C4-2B (cell line): ENCODE results near the gene IGLON5.

Experiments used
- H3K27ac ChIP-seq: fragments of 450-650 bp; 2 replicates; pipeline ENCODE4 v1.5.1; 2017
- ZFX ChIP-seq: fragments of 450-650 bp; IDR thresholded peaks from 2 replicates; pipeline ENCODE4 v1.6.1; 2017
- TF ChIP-seq, protein P1 (sequence below): fragments of 450-650 bp; conservative IDR thresholded peaks from 2 replicates; pipeline ENCODE4 v1.5.1; 2017; ENCODE audit warnings: mild to moderate bottlenecking

Gene IGLON5

DNA sequence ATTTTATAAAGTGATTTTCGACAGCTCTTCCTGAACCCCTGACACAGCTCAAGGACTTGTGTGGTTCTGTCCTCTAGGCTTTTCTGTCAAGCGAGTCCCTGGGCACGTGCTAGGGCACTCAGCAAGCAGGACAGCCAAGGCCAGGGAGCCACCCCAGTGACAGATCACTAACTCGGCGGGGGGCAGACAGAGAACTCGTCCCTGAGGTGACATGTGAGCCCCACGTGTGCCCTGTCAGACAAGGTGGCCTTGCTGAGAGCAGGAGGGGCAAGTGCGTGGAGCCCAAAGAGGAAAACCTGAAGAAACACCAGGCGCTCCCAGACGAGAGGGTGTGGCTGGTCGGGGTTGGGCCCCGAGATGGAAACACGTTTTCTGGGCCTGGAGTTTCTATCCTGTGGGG is 49.8 kb downstream of the IGLON5 start:
- no peak overlapping the region for H3K27ac ChIP-seq
- no peak for TF ChIP-seq ZFX
- TF ChIP-seq, protein P1, sequence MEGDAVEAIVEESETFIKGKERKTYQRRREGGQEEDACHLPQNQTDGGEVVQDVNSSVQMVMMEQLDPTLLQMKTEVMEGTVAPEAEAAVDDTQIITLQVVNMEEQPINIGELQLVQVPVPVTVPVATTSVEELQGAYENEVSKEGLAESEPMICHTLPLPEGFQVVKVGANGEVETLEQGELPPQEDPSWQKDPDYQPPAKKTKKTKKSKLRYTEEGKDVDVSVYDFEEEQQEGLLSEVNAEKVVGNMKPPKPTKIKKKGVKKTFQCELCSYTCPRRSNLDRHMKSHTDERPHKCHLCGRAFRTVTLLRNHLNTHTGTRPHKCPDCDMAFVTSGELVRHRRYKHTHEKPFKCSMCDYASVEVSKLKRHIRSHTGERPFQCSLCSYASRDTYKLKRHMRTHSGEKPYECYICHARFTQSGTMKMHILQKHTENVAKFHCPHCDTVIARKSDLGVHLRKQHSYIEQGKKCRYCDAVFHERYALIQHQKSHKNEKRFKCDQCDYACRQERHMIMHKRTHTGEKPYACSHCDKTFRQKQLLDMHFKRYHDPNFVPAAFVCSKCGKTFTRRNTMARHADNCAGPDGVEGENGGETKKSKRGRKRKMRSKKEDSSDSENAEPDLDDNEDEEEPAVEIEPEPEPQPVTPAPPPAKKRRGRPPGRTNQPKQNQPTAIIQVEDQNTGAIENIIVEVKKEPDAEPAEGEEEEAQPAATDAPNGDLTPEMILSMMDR, result no peak

DNA sequence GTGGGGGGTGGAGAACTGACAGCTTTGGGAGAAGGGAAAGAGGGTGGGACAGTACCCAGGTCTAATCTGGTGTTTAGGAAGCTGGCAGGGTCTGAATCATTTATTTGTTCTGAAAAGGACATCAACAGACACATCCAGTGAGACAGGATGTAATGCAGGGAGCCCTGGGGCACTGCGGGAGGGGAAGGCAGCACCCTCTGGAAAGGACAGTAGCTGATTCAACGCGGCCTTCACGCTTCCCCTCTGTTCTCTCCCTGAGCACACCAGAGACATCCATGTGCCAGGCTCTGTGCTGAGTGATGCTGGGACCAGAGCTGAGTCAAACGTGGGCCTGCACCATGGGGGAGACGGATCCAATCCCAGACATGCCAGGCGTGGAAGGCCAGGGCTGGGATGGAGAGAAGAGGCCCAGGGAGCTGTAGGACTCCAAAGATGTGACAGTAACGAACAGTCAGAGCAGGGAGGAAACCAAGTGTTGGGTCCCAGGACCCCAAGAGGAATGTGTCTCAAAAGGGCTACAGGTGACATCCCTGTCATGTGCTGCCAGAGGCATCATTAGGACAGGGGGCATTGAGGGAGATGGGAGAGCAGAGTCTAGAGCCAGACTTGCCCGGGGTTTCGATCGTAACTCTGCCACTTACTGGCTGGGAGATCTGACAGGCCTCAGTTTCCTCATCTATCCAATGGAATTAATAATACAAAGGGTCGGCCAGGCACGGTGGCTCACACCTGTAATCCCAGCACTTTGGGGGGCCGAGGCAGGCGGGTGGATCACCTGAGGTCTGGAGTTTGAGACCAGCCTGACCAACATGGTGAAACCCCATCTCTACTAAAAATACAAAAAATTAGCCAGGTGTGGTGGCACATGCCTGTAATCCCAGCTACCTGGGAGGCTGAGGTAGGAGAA is 53.0 kb downstream of the IGLON5 start:
- no peak for TF ChIP-seq ZFX
- TF ChIP-seq, protein P1, result no peak
- H3K27ac ChIP-seq, result peak overlapping the region; percentile 93; the same call in 1 of the 2 replicates

DNA sequence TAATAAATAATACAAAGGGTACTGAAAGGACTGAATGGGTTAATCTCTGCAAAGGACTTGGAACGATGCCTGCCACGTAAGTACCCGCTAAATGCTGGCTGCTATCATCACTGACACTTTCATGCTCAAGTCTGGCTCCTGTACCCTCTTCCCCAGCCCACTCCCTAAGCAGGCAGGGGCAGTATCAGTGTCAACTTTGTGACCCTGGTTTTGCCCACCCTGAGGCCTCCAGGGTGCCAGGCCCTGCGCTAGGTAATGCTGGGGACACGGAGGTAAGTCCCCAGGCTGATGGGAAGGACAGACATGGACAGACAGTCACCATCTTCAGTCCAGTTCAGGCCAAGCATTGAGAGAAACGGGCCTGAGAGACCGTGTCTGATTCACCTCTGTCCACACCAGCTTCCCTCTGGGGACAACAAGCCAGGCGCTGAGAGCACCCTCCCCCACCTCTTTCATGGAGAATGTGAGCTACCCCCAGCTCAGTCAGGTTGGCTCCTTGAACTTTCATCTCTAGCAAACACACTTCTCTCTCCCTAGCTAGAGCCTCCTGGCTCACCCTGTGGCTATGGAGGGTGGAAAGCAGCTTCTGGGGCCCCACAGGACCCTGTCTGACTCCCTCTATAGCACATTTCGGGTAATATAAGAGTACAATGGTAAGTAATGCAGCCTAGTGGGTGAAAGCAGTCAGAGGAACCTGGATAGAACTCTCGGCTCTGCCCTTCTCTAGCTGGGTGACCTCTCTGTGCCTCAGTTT is 53.9 kb downstream of the IGLON5 start:
- TF ChIP-seq, protein P1, result no peak
- TF ChIP-seq ZFX, result no peak
- H3K27ac ChIP-seq, result peak overlapping the region; percentile 93

DNA sequence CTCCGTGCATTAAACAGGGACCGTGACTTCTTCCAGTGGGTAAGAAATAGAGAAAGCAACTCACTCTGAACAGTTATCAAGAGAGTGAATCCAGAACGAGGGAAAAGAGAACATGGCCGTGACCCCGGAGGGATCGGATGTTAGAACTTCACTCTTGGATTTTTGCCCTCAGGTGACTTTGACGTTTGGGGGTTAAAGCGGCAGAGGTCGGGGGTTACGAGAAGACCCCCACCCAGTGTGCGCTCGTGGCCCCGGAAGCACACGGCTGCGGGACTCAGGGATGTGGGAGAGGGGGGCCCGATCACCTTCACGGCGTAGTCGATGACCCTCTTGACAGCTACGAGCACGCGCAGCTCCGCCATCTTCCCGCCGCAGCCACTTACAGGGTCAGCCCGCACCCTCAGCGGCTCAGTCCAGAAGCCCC is 54.5 kb downstream of the IGLON5 start, which contains the start of gene ETFB:
Gene ETFB (minus strand): TSS at position 424 of the 424 bp plus-strand sequence. CDS start 62 bp downstream, at position 362.
- no peak for TF ChIP-seq ZFX
- TF ChIP-seq, protein P1, result no peak
- H3K27ac ChIP-seq, result peak within 1 kb of the TSS; percentile 93

DNA sequence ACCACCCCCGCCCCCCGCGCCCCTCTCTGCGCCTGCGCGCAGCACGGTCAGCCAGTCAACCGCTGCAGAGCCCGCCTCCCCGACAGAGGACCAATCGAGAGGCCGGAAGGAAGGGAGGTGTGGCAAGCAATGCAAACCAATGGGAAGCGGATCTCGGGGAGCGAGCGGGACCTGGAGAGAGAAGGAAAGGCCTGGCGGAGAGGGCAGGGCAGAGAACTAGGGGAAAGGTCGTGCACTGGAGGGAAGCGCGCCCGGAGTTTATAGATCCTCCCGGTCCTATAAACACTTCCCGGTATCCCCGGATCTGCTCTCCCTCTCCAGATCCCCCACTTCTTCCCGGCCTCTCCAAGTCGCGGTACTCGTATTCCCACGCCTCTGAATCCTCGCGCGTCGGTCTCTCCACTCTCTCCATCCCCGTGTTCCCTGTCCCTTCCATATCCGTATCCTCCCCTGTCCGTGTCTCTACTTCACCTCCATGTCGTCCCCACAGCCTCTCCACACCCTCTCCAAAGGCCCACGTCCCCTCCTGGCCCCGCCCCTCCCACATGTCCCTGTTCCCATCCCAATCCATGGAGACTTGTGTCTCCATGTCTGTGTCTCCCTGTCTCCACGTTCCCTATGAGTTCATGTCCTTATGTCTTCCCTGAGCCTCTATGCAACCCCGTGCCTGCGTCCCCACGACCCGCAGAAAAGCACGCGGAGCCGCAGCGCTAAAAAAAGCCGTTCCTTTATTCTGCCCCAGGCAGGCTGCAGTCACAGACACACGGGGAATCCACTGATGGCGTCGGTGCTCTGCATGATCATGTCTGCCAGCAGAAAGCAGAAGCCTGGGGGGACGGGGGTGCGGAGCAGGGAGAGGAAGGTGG is 55.2 kb downstream of the IGLON5 start:
- no peak for TF ChIP-seq ZFX
- TF ChIP-seq, protein P1, result no peak
- peak overlapping the region; percentile 93 for H3K27ac ChIP-seq

DNA sequence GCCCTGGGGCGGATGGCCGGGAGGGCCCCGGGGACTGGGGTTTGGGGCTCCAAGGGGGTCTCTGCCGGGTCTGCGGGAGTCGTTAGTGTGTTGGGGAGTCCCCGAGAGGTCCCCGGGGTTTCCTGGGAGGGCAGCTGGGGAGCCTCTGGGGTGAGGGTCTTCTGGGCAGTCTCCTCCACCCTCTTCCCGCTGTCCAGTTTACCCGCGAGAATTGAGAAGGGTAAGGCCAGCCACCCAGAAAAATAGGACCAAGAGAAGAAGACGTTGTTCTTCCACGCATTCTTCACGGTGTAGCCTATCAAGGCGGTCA is 55.8 kb downstream of the IGLON5 start:
- peak overlapping the region; percentile 93 for H3K27ac ChIP-seq
- TF ChIP-seq ZFX, result no peak
- TF ChIP-seq, protein P1, result no peak
